K562 (cell line): ENCODE data around the gene BAG1. TPM values are rescaled to one million over a fixed set of nuclear protein-coding genes. Genes with fewer than 3 reads are reported as not detected.
A peak's percentile ranks its signal among the peaks of the same experiment; 100 is the strongest.

ENCODE experiments used
- ARID1B ChIP-seq: fragments of 450-650 bp; IDR thresholded peaks from 2 replicates; pipeline ENCODE4 v1.6.1; 2016; ENCODE audit warnings: antibody characterized with exemption, mild to moderate bottlenecking, inconsistent platforms
- ATF4 ChIP-seq: fragments of 450-650 bp; formaldehyde crosslinking; IDR thresholded peaks from 2 replicates; pipeline ENCODE4 v1.4.0; 2022; ENCODE audit warnings: mild to moderate bottlenecking, moderate library complexity
- CHD7 ChIP-seq: fragments of 200-600 bp; sonication (generic); IDR thresholded peaks from one replicate; pipeline ENCODE4 v1.6.1; 2012; ENCODE audit warnings: mild to moderate bottlenecking, low read depth, low read length, inconsistent platforms
- E4F1 ChIP-seq: fragments of 250-450 bp; sonication (Bioruptor Pico); IDR thresholded peaks from 2 replicates; pipeline ENCODE4 v1.5.0; 2021; ENCODE audit warnings: mild to moderate bottlenecking, borderline replicate concordance
- FOXP1 ChIP-seq: sonication (generic); formaldehyde crosslinking; IDR thresholded peaks from 2 replicates; pipeline ENCODE4 v1.8.0; 2022; ENCODE audit warnings: mild to moderate bottlenecking, missing genetic modification reagents
- GTF2A2 ChIP-seq: IDR thresholded peaks from 2 replicates; pipeline ENCODE4 v1.6.1; 2016; ENCODE audit warnings: mild to moderate bottlenecking, missing genetic modification characterization, missing compliant biosample characterization
- HBP1 ChIP-seq: fragments of 450-650 bp; formaldehyde crosslinking; IDR thresholded peaks from 2 replicates; pipeline ENCODE4 v1.4.0; 2022; ENCODE audit warnings: missing genetic modification characterization
- MCM7 ChIP-seq, 2 experiments: fragments of 450-650 bp; IDR thresholded peaks; 2 replicates each; pipeline ENCODE4 v1.6.1; 2016 to 2018
- NFATC3 ChIP-seq: fragments of 450-650 bp; IDR thresholded peaks from 2 replicates; pipeline ENCODE4 v1.6.1; 2017; ENCODE audit warnings: mild to moderate bottlenecking
- TRIM24 ChIP-seq, 2 experiments: fragments of 450-650 bp; IDR thresholded peaks; 2 replicates each; pipeline ENCODE4 v1.6.1; 2016
- YY1 ChIP-seq, 3 experiments: IDR thresholded peaks; 2 replicates each; pipeline ENCODE4 v1.6.1; 2011; ENCODE audit warnings: low read length in 2 of 3, mild to moderate bottlenecking in 2 of 3, moderate library complexity in 2 of 3, borderline replicate concordance in 1 of 3, control low read depth in 1 of 3, low read depth in 1 of 3; ENCODE audit not compliant: insufficient read depth in 3 of 3, insufficient replicate concordance in 2 of 3, control insufficient read depth in 1 of 3, insufficient read length in 1 of 3; ENCODE audit errors: extremely low read depth in 1 of 3
- ZNF75A ChIP-seq: fragments of 450-650 bp; formaldehyde crosslinking; IDR thresholded peaks from 2 replicates; pipeline ENCODE4 v1.4.0; 2020; ENCODE audit warnings: mild to moderate bottlenecking
- polyA plus RNA-seq, 8 experiments: library from polyadenylated mRNA; depleted of rRNA in 4 of 8; stranded (reverse) in 5 of 8; unstranded in 3 of 8; fragments of >200 nt; fragmentation: Nextera tagmentation in 2 of 8; fragmentation: Illumina TruSeq in 1 of 8; extraction: Ambion mirVana in 2 of 8; extraction: Trizol in 1 of 8; gene quantifications; 2 replicates each; pipeline versions ENCODE4 v1.2.1 to v1.2.3, GENCODE V29; 2011 to 2014; ENCODE audit warnings: inconsistent platforms in 1 of 8, missing spikeins in 1 of 8
- total RNA-seq, 7 experiments: library from RNA; depleted of rRNA in 6 of 7; stranded (reverse); fragments of >200 nt in 6 of 7; fragmentation: Illumina TruSeq in 2 of 7; extraction: Trizol in 2 of 7; gene quantifications; 2 replicates each; pipeline versions ENCODE4 v1.2.1 to v1.2.3, GENCODE V29; 2011 to 2021; ENCODE audit warnings: low replicate concordance in 1 of 7

BAG1 gene
- total and polyA plus RNA-seq, 9 of the 15 experiments (the other 6 are each of a cell fraction or from before 2014, with no cell fraction given): 9.7 to 106 (median 56.9) TPM

- TF ChIP-seq CHD7 (no peak), FOXP1 (no peak), TRIM24 (IDR thresholded peaks at IDR 0.05) (no peak), ZNF75A (CRISPR knock-in tag) (no peak), HBP1 (CRISPR knock-in tag) (no peak), MCM7 (IDR thresholded peaks at IDR 0.05) (no peak), ATF4 (CRISPR knock-in tag) (no peak), ARID1B (peak; percentile 63), E4F1 (CRISPR knock-in tag) (no peak), NFATC3 (no peak), GTF2A2 (tag) (no peak), YY1 (IDR thresholded peaks at IDR 0.05; ENCODE audit: borderline replicate concordance in 1 of 3, control insufficient read depth in 1 of 3, extremely low read depth in 1 of 3, insufficient read depth in 3 of 3, insufficient read length in 1 of 3, insufficient replicate concordance in 2 of 3, low read depth in 1 of 3, low read length in 2 of 3) (peak in 1 of 3 experiments; percentile 59)
Measured at GRCh38 chr9:33272061-33272460, 7.6 kb upstream of the BAG1 start (continued).
